Measurements from ENCODE around the gene KCNIP1.

GRCh38 chr5:170716396-170716795, 212.6 kb downstream of the KCNIP1 start:
- no peak for TF ChIP-seq POLR2A (IDR thresholded peaks at IDR 0.05; ENCODE audit: low read depth)
- TF ChIP-seq CTCF (IDR thresholded peaks at IDR 0.05): no peak
- TF ChIP-seq EP300 (IDR thresholded peaks at IDR 0.05): no peak

All from esophagus muscularis mucosa (tissue), 4 donors.